Adrenal gland (tissue), 12 donors: Measurements from ENCODE around the gene GAL. TPM values are rescaled to one million over a fixed set of nuclear protein-coding genes. Genes with fewer than 3 reads are reported as not detected.

Experiments
- DNase-seq, 7 donors: peaks; one replicate each; pipeline ENCODE4 v3.0.0-alpha.2; 2019 to 2020
- H3K27ac ChIP-seq, 5 donors: fragments of 200-600 bp; sonication (generic) in 4 of 5; 1 replicate in 3 of 5; 2 replicates in 2 of 5; pipeline versions ENCODE4 v1.5.1 to v1.8.0; 2016 to 2020; ENCODE audit warnings: mild to moderate bottlenecking in 1 of 5
- H3K27me3 ChIP-seq: fragments of 200-600 bp; 2 replicates; pipeline ENCODE4 v1.8.0; 2021
- H3K36me3 ChIP-seq, 2 donors: fragments of 200-600 bp; replicated peaks in 1 of 2; 1 replicate in 1 of 2; 2 replicates in 1 of 2; pipeline versions ENCODE4 v1.5.1 to v1.8.0; 2018 to 2022
- H3K4me1 ChIP-seq, 2 donors: fragments of 200-600 bp; replicated peaks in 1 of 2; 1 replicate in 1 of 2; 2 replicates in 1 of 2; pipeline versions ENCODE4 v1.5.1 to v1.8.0; 2018 to 2021
- H3K4me3 ChIP-seq, 4 donors: fragments of 200-600 bp; sonication (generic) in 3 of 4; one replicate each; pipeline ENCODE4 v1.5.1; 2016 to 2018
- H3K9me3 ChIP-seq, 3 donors: fragments of 200-600 bp; sonication (generic) in 1 of 3; replicated peaks in 1 of 3; 1 replicate in 2 of 3; 2 replicates in 1 of 3; pipeline versions ENCODE4 v1.5.1 to v1.8.0; 2016 to 2021
- CTCF ChIP-seq, 6 experiments: fragments of 450-650 bp in 4 of 6; fragments of 200-600 bp in 2 of 6; sonication (generic) in 1 of 6; IDR thresholded peaks; 1 replicate in 5 of 6; 2 replicates in 1 of 6; pipeline versions ENCODE4 v1.5.1 to v1.8.0; 2016 to 2021; ENCODE audit warnings: antibody characterized with exemption in 6 of 6, mild to moderate bottlenecking in 2 of 6, moderate library complexity in 1 of 6
- POLR2A ChIP-seq, 2 donors: fragments of 450-650 bp; IDR thresholded peaks; one replicate each; pipeline ENCODE4 v1.6.1; 2017; ENCODE audit warnings: antibody characterized with exemption in 2 of 2, mild to moderate bottlenecking in 2 of 2, moderate library complexity in 1 of 2
- WGBS, 4 donors: extraction: QIAGEN DNeasy Blood & Tissue Kit in 2 of 4; methylation state at CpG; one replicate each; pipeline versions ENCODE4 v1.1.5 to v1.1.7; 2013 to 2017; 5-methylcytosine and 5-hydroxymethylcytosine counted together
- intact Hi-C, 2 donors: fragments of 100-400 bp; cut with DNase I; formaldehyde crosslinking; loops; one replicate each; pipeline versions ENCODE4 v1.14.1 to v1.15.0; 2022 to 2023
- polyA plus RNA-seq, 3 donors: library from polyadenylated mRNA; stranded (reverse); fragments of 200-250 nt in 2 of 3; fragments of 350-450 nt in 1 of 3; fragmentation: Illumina TruSeq in 1 of 3; extraction: RNeasy Lipid Tissue Mini Kit (QIAGEN cat#74804) in 1 of 3; gene quantifications; one replicate each; pipeline ENCODE4 v1.2.3, GENCODE V29; 2013 to 2014
- total RNA-seq, 9 donors: library from RNA; depleted of rRNA in 4 of 9; stranded (reverse); fragments of >200 nt in 4 of 9; fragments of 120-200 nt in 1 of 9; fragmentation: NEBNext Ultra II Directional in 1 of 9; extraction: Animal tissue kit (Norgen Biotek cat#: 25700) in 1 of 9; gene quantifications; one replicate each; pipeline versions ENCODE4 v1.1.0 to v1.2.4, GENCODE V29; 2013 to 2023
- donor health status: healthy with polysubstance abuse.
- donor health status: Bipolar disorder and iron deficiency.
- donor health status: DM: yes; HTN: yes; CAD: no.
- donor health status: DM: no; HTN: no; CAD: no.
- donor health status: DM: no; HTN: no; CAD: no.
- donor health status: DM: yes; HTN: yes; CAD: no.

Gene GAL
- total and polyA plus RNA-seq, 12 donors = 0.36 to 1.8 (median 0.70) TPM; not detected in 6

GRCh38 chr11:68653486-68654430 lies 30.6 kb upstream of the GAL start:
- no peaks in the 10 kb centered on the region for H3K9me3 ChIP-seq
- H3K4me1 ChIP-seq = no peaks in the 10 kb centered on the region
- WGBS, 4 donors = 75 to 77% (median 76%) methylated on average over 12 to 24 of the region's 24 CpGs
- no peak overlapping the region for H3K27ac ChIP-seq
- no peak for TF ChIP-seq CTCF (IDR thresholded peaks at IDR 0.05)
- no peak for TF ChIP-seq POLR2A (IDR thresholded peaks at IDR 0.05)
- H3K4me3 ChIP-seq = no peak overlapping the region
- peaks cover 14% of the 10 kb centered on the region for H3K27me3 ChIP-seq
- no peaks in the 10 kb centered on the region for H3K36me3 ChIP-seq
- no peak for DNase-seq
- intact Hi-C loops = no loop called here

GRCh38 chr11:68654978-68655377 lies 29.4 kb upstream of the GAL start:
- 83 to 91% (median 90%) methylated on average over 8 of the region's 8 CpGs for WGBS, 4 donors
- H3K27ac ChIP-seq = no peak overlapping the region
- H3K4me1 ChIP-seq = peaks cover 0 to 4% of the 10 kb centered on the region in 2 donors
- no peaks in the 10 kb centered on the region for H3K36me3 ChIP-seq
- no peak overlapping the region for H3K4me3 ChIP-seq
- DNase-seq = no peak
- intact Hi-C loops = no loop called here
- H3K27me3 ChIP-seq = peaks cover 14% of the 10 kb centered on the region
- no peaks in the 10 kb centered on the region for H3K9me3 ChIP-seq
- TF ChIP-seq CTCF (IDR thresholded peaks at IDR 0.05) = no peak
- TF ChIP-seq POLR2A (IDR thresholded peaks at IDR 0.05) = no peak

GRCh38 chr11:68655406-68655805 lies 28.9 kb upstream of the GAL start:
- Histone ChIP-seq H3K4me1 (peaks cover 0 to 4% of the 10 kb centered on the region in 2 donors), H3K27me3 (peaks cover 14% of the 10 kb centered on the region), H3K9me3 (no peaks in the 10 kb centered on the region), H3K27ac (no peak overlapping the region), H3K36me3 (no peaks in the 10 kb centered on the region), H3K4me3 (no peak overlapping the region)
- TF ChIP-seq POLR2A (IDR thresholded peaks at IDR 0.05) (no peak), CTCF (IDR thresholded peaks at IDR 0.05) (no peak)
- 77 to 84% (median 80%) methylated on average over 6 to 7 of the region's 7 CpGs for WGBS, 4 donors
- DNase-seq = no peak
- intact Hi-C loops = no loop called here

GRCh38 chr11:68655806-68656205 lies 28.5 kb upstream of the GAL start:
- WGBS, 4 donors = 74 to 89% (median 77%) methylated on average over 8 of the region's 8 CpGs
- intact Hi-C loops = no loop called here
- no peak for DNase-seq
- Histone ChIP-seq H3K27ac (no peak overlapping the region), H3K4me3 (no peak overlapping the region), H3K27me3 (peaks cover 14% of the 10 kb centered on the region), H3K4me1 (peaks cover 0 to 4% of the 10 kb centered on the region in 2 donors), H3K36me3 (no peaks in the 10 kb centered on the region), H3K9me3 (no peaks in the 10 kb centered on the region)
- TF ChIP-seq POLR2A (IDR thresholded peaks at IDR 0.05) = no peak
- TF ChIP-seq CTCF (IDR thresholded peaks at IDR 0.05) = no peak
